NCI-H1930 (cell line): ENCODE results near the gene ERO1A.
A peak's percentile ranks its signal among the peaks of the same experiment; 100 is the strongest.
"Not testable (repeated sequence)": the region's sequence is repeated elsewhere in the genome, so short reads cannot be mapped to it uniquely, and the experiment has no call there.

Source experiments
- DNase-seq, 2 experiments: peaks; one replicate each; lab custom pipeline; 2025; lab: John Stamatoyannopoulos, UW

Gene ERO1A

GRCh38 chr14:52695481-52696091 lies at the start of gene ERO1A:
Gene ERO1A, minus strand, starts transcription at chr14:52695558. Its CDS starts 77 bp downstream, at chr14:52695481.
- peak; percentile 68 to 74 for DNase-seq

DNA sequence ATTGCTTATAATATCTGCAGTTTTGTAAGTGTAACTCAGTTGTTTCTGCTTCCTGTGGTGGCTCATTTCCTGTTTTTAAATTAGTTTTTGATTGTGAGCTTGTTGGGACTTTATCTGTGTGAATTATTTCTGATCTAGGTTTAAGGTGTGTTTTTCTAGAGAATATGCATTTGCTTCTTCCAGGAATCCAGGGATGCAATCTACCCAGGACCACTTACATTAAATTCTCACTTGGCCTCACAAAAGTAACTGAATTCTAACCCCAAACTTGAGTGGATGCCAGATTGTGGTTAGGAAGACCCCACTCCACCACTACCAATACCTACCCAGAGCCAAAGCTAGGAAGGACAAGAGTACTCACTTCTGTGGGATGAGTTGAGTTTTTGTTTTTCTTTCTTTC lies 46.5 kb upstream of the ERO1A start:
- no peak for DNase-seq

DNA sequence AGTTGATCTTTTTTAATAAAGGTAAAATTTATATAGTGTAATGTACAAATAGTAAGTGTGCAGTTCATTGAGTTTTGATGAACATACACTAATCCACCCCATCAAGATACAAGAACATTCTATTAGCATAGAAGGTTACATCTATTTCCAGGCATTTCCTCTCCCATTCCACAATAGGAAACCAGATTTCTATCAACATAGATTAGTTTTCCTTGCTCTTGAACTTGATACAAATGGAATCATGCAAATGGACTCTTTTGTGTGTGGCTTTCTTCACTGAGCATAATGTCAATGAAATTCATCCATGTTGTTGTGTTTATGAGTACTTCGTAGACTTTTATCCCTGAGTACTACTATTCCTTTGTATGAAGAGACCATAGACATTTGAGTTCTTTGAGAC lies 45.4 kb upstream of the ERO1A start:
- DNase-seq, result no peak

DNA sequence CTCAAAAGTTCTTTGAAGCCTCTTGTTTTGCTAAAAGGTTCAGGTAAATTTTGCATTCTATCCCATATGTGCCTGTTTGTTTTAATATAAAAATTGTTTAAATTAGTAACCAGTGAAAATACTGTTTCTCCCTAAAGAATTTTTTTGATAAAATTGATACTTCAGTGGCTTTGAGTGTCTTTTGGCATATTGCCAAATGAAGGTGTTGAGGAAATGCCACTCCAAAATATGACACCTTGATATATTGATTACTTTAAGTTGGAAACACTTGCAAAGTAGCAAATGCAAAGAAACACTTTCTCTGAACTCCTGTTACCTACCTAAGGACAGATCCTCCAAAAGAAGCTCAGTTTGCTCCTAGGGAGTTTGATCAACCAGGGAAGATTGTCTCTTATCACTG lies 43.1 kb upstream of the ERO1A start:
- no peak for DNase-seq

DNA sequence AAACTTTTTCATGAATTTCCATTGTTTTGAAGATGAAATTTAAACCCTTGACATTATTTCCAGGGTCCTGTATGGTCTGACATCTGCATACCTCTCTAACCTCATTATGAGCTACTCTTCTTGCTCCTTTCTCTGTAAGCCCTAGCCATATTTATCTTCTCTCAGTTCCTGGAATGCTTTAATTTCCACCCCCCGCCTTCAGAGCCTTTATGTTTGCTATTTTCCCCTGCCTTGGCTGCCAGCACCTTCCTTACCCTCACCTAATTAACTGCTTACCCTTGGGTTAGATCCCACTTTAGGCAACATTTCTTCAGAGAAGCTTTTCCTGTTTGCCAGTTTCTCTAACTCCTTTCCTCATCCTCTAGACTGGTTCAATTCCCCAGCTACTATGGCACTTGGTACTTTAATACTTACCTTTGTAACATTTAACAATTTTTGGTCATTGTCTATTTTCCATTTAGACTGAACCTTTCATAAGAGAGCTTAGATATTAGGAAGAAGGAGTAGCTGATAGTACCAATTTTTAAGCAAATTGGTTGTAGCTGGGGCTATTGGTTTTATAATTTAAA lies 40.6 kb upstream of the ERO1A start:
- DNase-seq, result no peak

DNA sequence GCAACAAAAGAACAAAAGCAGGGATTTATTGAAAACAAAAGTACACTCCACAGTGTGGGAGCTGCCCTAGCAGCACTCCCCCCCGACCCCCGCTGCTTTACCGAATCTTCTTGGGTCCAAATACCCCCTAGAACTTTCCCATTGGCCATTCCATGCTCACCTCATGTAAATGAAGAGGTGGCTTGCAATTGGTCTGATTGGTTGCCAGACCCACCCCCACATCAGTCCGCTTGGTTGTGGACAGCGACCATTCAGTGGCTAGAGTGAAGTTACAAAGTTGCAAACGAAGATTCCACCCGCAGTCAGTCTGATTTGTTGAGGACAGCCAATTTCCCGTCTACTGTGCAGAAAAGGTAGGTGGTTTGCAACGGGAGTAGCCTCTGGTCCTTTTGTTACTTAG lies 38.5 kb upstream of the ERO1A start:
- no peak for DNase-seq

- DNase-seq, result no peak
Measured at GRCh38 chr14:52730709-52731111, 35.4 kb upstream of the ERO1A start.

GRCh38 chr14:52729925-52730708 lies 34.8 kb upstream of the ERO1A start, which contains the start of gene STYX:
Gene STYX, plus strand, starts transcription at chr14:52730166. Its CDS starts 309 bp downstream, at chr14:52730475.
- peak; percentile 95 for DNase-seq

DNA sequence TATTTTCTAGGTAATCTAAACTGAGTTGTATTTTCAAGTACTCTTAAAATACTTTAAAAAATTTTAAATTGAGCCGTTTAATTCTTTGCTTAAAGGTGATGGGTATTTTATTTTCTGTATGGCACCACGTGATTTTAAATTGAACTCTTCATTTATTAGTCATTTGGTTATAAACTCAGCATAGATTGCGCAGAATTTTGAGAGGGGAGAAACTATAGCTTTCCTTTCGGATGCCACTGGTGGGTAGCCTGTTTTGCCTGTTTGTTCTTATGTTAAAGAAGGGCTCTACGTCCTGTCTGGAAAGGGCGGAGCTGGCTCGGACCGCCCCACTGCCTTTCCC lies 34.2 kb upstream of the ERO1A start:
- no peak for DNase-seq

DNA sequence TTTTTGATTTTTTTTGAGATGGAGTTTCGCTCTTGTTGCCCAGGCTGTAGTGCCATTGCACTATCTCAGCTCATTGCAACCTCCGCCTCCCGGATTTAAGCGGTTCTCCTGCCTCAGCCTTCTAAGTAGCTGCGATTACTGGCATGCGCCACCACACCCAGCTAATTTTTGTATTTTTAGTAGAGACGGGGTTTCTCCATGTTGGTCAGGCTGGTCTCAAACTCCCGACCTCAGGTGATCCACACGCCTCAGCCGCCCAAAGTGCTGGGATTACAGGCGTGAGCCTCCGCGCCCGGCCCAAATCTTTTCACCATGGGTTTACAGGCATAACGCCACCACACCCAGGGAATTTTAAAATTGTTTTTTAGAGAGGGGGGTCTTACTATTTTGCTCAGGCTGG lies 33.7 kb upstream of the ERO1A start:
- not testable (repeated sequence) for DNase-seq

DNA sequence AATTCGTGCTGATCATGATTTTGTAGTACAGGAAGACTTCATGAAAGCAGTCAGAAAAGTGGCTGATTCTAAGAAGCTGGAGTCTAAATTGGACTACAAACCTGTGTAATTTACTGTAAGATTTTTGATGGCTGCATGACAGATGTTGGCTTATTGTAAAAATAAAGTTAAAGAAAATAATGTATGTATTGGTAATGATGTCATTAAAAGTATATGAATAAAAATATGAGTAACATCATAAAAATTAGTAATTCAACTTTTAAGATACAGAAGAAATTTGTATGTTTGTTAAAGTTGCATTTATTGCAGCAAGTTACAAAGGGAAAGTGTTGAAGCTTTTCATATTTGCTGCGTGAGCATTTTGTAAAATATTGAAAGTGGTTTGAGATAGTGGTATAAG lies 32.2 kb upstream of the ERO1A start:
- DNase-seq, result not testable (repeated sequence)

- DNase-seq, result no peak
Measured at GRCh38 chr14:52724360-52724644, 28.9 kb upstream of the ERO1A start.

DNA sequence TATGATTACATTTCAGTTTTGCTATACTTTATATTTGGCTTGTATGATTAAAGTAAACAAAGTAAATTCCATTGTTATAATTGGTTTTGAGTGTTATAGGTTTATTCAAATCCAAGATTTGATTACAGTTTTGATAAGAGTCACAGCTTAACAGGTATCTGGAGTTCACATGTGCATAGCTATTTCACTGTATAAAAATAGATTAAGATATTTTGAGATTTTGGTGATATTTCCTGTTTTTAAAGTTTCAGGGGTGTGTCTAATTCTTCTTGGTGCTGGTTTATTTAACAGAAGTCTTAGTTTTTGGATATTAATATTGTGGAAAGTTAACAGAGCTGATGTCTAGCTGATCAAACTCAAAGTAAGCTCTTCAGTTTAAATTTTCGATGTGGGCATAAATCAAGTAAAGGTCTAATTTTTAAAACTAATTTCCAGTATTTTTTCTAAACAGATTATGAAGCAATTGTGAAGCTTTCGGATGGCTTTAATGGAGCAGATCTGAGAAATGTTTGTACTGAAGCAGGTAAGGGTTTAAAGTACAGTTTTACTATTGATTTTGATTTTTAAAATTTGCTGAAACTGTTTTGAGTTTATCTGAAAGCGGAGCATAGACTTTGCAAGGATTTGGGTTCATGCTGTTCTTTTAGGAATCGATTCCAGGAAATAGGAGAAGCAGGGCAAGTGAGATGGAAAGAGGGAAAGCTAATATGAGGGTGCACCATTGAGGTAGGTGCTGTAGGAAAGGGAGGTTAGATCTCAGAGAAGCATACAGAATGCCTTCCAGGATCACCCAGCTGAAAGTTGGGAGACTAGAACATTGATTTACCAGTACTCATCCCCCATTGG lies 28.4 kb upstream of the ERO1A start:
- no peak for DNase-seq

DNA sequence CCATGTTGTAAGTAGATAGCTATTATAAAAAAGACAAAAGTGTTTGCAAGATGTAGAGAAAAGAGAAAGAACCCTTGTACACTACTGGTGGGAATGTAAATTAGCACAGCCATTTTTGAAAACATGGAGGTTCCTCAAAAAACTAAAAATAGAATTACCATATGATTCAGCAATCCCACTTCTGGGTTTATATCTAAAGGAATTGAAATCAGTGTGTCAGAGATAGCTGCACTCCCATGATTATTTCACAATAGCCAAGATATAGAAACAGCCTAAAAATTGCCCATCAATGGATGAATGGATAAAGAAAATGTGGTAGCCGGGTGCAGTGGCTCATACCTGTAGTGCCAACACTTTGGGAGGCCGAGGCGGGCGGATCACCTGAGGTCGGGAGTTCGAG lies 20.8 kb upstream of the ERO1A start:
- DNase-seq, result no peak

DNA sequence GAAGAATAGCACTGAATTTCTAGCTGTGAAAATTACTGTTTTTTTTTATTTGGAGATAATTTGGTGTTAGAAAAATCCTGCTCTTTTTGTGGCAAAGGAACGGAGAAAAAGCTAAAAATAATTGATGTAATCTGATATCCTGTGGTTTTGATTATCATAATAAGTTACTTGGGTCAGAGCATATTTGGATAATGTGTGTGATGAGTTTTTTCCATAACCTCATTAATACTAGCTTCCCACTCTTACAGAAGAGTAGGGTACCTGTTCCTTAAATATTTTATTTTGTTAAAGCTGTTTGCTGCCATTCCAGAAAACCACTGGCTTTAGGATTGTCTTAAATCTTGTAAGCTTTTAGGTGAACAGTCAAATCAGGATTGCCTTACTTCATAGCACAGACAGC lies 16.3 kb upstream of the ERO1A start:
- DNase-seq, result no peak

DNA sequence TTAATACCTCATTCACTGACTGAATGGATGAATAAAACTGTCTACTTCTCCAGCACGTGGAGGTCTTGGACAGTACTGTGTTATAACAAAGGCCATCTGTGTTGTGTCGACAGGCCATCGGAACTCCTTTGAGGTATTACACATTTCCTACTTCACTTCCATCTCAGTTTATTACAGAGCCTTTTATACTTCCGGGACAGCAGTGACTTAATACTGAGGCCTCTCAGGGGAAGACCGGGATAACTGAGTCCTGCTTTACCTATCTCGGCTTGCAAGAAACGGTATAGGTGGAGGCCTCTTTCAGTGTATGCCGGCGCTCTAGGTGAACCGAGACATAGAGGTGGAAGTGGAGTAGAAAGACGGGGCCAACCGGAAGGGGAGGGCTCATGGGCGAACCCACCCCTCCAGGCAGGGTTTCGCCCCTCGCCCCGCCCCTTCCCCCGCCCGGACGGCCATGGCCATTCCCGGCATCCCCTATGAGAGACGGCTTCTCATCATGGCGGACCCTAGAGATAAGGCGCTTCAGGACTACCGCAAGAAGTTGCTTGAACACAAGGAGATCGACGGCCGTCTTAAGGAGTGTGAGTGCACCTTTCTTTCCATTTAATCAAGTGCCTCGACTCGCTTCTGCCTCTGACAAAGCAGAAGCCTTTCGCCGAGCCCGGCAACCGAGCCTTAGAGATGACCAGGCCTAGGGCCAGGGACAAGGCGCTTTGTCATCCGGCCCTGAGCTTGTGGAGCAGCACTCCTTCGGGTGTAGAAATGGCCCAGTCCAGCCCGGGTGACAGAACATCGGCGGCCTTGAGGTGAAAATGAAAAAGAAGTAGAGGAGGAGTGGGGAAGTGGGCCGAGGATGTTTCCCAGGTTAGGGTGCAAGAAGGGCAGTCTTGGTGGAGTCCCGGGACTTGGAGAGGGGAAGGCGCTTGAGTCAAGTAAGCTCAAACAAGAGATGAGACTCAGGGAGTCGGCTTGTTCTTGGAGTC lies 11.7 kb upstream of the ERO1A start, which contains the start of gene PSMC6:
Gene PSMC6 (plus strand): TSS at position 477 of the 983 bp plus-strand sequence. CDS start 20 bp downstream, at position 497.
- peak; percentile 83 to 86 for DNase-seq

DNA sequence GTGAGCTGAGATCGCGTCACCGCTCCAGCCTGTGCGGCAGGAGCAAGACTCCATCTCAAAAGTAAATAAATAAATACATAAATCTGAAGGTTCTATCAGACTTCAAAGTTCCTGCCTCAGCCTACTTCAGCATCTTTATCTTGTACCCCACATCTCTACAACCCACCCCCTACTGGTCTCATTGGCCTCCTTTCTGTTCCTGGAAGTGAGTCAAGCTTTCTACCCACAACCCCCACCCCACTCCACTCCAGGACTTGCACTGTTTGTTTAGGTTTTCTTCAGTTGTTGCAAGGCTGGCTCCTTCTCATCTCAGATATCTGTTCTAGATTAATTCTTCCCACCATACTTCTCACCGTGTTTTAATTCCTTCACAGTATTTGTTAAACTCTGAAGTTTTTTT lies 10.9 kb upstream of the ERO1A start:
- no peak for DNase-seq

- no peak for DNase-seq
Measured at GRCh38 chr14:52703664-52704063, 8.3 kb upstream of the ERO1A start.

- no peak for DNase-seq
Measured at GRCh38 chr14:52703225-52703624, 7.9 kb upstream of the ERO1A start.

GRCh38 chr14:52701223-52701622 lies 5.9 kb upstream of the ERO1A start:
- DNase-seq, result no peak

- DNase-seq, result no peak
Measured at GRCh38 chr14:52700701-52701172, 5.4 kb upstream of the ERO1A start.
